Left ventricle myocardium inferior (tissue), 1 donor: ENCODE data around the gene EEFSEC. TPM values are rescaled to one million over a fixed set of nuclear protein-coding genes. Genes with fewer than 3 reads are reported as not detected.

Experiments used
- DNase-seq: peaks from one replicate; pipeline ENCODE4 v3.0.0-alpha.2; 2020
- H3K27ac ChIP-seq: fragments of 200-600 bp; replicated peaks from 2 replicates; pipeline ENCODE4 v1.8.0; 2021
- H3K27me3 ChIP-seq: fragments of 200-600 bp; 2 replicates; pipeline ENCODE4 v1.8.0; 2021; ENCODE audit warnings: low read depth
- H3K36me3 ChIP-seq: fragments of 200-600 bp; 2 replicates; pipeline ENCODE4 v1.8.0; 2021
- H3K4me1 ChIP-seq: fragments of 200-600 bp; 2 replicates; pipeline ENCODE4 v1.8.0; 2021
- H3K4me3 ChIP-seq: fragments of 200-600 bp; 2 replicates; pipeline ENCODE4 v1.8.0; 2021; ENCODE audit warnings: mild to moderate bottlenecking, moderate library complexity
- H3K9me3 ChIP-seq: fragments of 200-600 bp; replicated peaks from 2 replicates; pipeline ENCODE4 v1.8.0; 2021
- intact Hi-C: fragments of 100-400 bp; cut with micrococcal nuclease; formaldehyde crosslinking; loops from one replicate; pipeline ENCODE4 v1.11.0; 2022
- total RNA-seq: library from RNA; stranded (reverse); fragmentation: NEBNext Ultra II Directional; extraction: Animal tissue kit (Norgen Biotek cat#: 25700); gene quantifications from one replicate; pipeline ENCODE4 v1.2.1, GENCODE V29; 2021
- TF ChIP-seq, protein P1 (sequence below): fragments of 200-600 bp; IDR thresholded peaks from 2 replicates; pipeline ENCODE4 v1.8.0; 2021; ENCODE audit warnings: antibody characterized with exemption, mild to moderate bottlenecking, borderline replicate concordance
- donor health status: DM: no; HTN: yes; CAD: no; lungs with severe emphysema.

The EEFSEC gene
- total RNA-seq, 1 donor from 2014 or later = 23.7 TPM

DNA sequence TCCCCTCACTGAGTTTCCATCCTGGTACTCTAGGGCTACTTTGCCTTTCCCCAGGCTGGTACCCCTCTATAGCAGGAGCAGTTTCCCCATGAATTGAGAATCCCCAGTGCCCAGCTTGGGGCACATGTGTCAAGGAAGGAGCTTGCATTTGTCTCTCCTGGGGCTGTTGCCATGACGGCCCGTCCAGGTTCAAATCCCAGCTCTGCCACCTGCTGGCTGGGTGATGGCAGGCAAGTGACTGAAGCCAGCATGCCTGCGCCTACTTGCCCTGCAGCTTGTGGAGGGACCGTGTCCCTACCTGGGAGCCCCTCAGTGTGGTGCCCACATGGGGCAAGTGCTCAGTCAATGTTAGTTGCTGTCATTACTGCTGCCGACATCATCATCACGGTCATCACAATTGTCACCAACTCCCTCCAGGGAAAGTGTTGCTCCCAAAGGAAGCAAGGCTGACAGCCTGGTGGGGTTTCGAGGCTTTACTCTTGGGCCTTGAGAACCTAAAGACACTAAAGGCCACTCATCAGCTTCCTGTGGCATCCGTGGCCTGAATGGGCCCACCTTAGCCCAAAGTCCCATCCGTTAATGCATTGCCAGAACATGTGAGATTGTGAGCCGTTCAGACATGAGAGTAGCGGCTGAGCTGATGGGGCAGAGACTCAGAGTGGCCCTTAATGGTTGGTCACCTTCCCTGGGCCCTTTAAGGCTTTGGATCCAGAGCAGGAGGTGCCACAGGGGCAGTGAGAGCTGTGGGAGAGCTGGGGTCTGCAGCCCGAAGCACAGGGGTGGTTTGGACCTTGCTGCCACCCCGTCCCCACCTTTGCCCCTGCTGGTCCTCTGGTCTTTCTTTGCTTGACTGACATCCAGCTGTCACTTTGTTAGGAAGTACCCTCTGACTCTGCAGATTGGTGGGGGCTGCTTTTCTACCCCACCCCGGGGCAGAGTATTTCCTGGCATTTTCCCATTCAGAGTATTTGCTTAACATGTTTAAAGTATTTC is 169.0 kb downstream of the EEFSEC start:
- intact Hi-C loops = no loop called here
- H3K4me3 ChIP-seq = no peak overlapping the region
- no peaks in the 10 kb centered on the region for H3K27me3 ChIP-seq
- peaks cover 8% of the 10 kb centered on the region for H3K36me3 ChIP-seq
- TF ChIP-seq, protein P1, sequence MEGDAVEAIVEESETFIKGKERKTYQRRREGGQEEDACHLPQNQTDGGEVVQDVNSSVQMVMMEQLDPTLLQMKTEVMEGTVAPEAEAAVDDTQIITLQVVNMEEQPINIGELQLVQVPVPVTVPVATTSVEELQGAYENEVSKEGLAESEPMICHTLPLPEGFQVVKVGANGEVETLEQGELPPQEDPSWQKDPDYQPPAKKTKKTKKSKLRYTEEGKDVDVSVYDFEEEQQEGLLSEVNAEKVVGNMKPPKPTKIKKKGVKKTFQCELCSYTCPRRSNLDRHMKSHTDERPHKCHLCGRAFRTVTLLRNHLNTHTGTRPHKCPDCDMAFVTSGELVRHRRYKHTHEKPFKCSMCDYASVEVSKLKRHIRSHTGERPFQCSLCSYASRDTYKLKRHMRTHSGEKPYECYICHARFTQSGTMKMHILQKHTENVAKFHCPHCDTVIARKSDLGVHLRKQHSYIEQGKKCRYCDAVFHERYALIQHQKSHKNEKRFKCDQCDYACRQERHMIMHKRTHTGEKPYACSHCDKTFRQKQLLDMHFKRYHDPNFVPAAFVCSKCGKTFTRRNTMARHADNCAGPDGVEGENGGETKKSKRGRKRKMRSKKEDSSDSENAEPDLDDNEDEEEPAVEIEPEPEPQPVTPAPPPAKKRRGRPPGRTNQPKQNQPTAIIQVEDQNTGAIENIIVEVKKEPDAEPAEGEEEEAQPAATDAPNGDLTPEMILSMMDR = peak; percentile 71
- H3K27ac ChIP-seq = no peak overlapping the region
- DNase-seq = peak; percentile 48
- peaks cover 9% of the 10 kb centered on the region for H3K4me1 ChIP-seq
- H3K9me3 ChIP-seq = no peaks in the 10 kb centered on the region

DNA sequence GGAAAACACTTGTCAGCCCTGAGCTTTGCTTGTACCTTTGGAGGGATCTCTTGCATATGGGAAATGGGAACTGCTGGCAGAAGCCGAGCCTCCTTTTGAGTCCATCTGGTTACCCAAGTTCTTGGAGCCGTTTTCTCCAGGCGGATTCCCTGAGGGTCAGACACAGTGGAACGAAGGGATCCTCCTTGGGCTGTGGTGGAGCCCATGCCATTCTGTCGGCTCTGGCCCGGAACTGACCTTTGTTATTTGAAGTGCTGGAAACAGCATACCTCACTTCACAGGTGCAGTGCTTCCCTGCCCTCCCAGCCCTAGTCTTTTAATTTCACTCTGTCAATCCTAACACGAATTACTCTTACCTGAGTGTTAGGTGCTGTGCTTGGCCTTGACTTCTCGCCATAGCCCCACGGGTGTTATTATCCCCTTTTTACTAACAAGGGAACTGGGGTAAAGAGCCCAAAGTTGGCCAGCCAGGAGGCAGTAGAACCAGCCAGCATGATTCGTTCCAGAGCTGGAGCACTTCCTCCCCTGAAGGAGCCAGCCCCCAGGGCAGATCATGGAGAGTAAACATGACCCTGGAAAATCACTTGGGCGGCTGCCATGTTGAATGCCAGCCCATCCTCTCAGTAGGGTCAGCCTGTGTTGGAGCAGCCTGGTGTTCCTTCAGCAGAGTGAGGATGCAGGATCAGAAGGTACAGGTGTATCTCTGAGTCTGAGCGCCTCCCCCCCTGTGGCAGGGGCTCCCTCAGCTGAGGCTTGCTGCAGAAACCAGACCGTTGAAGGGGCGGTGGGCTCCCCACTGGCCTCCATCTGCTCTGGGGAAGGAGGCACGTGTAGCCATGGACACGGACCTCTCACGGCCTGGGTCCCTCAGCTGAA is 170.2 kb downstream of the EEFSEC start:
- Histone ChIP-seq H3K9me3 (no peaks in the 10 kb centered on the region), H3K27me3 (no peaks in the 10 kb centered on the region), H3K4me1 (peaks cover 9% of the 10 kb centered on the region), H3K4me3 (no peak overlapping the region), H3K27ac (no peak overlapping the region), H3K36me3 (peaks cover 8% of the 10 kb centered on the region)
- TF ChIP-seq, protein P1 = no peak
- peak; percentile 38 for DNase-seq
- intact Hi-C loops = no loop called here

GRCh38 chr3:128324911-128325592 is 171.8 kb downstream of the EEFSEC start:
- Histone ChIP-seq H3K4me3 (no peak overlapping the region), H3K27me3 (no peaks in the 10 kb centered on the region), H3K36me3 (peaks cover under 1% of the 10 kb centered on the region), H3K9me3 (no peaks in the 10 kb centered on the region), H3K4me1 (peaks cover 9% of the 10 kb centered on the region), H3K27ac (no peak overlapping the region)
- TF ChIP-seq, protein P1 = no peak
- intact Hi-C loops = no loop called here
- no peak for DNase-seq

DNA sequence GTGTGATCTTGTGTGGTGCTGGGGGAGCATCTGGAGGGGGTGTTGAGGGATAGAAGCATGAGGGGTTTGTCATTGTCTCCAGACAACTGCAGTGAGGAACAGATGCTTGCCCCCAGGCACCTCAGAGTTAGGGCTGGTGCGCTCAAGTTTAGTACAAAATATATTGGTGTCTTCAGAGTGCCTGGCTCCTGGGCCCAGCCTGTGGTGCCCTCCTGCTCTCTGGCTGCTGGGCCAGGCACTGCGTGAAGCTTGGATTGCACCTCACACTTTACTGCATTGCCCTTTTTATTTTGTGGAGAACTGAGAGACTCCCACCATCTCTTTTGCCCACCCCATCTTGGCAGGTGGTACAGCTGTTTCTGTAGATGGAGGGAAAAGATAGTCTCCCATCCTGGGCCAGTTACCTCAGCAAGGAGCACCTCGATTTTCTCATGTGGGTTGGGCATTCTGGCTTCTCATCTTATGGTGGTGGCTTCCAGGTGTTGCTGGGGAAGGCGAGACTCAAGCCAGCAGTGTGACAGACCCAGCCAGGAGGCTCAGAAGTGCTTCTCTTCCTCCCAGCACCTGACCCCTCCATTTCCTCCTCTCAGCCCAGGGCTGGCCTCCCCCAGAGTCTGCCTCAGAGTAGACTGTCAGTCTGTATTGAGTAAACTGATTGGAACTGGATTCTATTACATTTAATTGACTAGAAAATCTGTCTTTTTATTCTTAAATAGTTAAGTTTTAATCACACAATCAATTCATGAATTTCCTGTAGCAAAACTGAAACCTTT is 173.0 kb downstream of the EEFSEC start:
- TF ChIP-seq, protein P1 = no peak
- H3K27ac ChIP-seq = no peak overlapping the region
- no peak for DNase-seq
- peaks cover 9% of the 10 kb centered on the region for H3K4me1 ChIP-seq
- H3K9me3 ChIP-seq = no peaks in the 10 kb centered on the region
- intact Hi-C loops = no loop called here
- H3K36me3 ChIP-seq = no peaks in the 10 kb centered on the region
- H3K27me3 ChIP-seq = no peaks in the 10 kb centered on the region
- no peak overlapping the region for H3K4me3 ChIP-seq
